SH-SY5Y (cell line): Measurements from ENCODE around the gene RAB24.

ENCODE experiments used
- GATA2 ChIP-seq: IDR thresholded peaks from 2 replicates; pipeline ENCODE4 v1.6.1; 2011; ENCODE audit warnings: mild to moderate bottlenecking, low read depth, low read length
- GATA3 ChIP-seq: IDR thresholded peaks from 2 replicates; pipeline ENCODE4 v1.6.1; 2011; ENCODE audit warnings: low read depth, mild to moderate bottlenecking, low read length, moderate library complexity

- no peak for TF ChIP-seq GATA3
- TF ChIP-seq GATA2, result no peak
These were observed 7.4 kb upstream of the RAB24 start for GRCh38 chr5:177310757-177311391.
